D721Med (cell line): ENCODE results near the gene TRIM62.

ENCODE experiments used
- DNase-seq: peaks from one replicate; pipeline ENCODE4 v3.0.0; 2011; ENCODE audit warnings: low spot score; ENCODE audit not compliant: insufficient read length
- FAIRE-seq: peaks from 2 replicates; lab custom pipeline; 2011; peaks lifted over from hg19 to GRCh38; lab: Jason Lieb, UNC
- CTCF ChIP-seq: IDR thresholded peaks from 2 replicates; pipeline ENCODE4 v1.5.1; 2012; ENCODE audit warnings: mild to moderate bottlenecking, control low read depth; ENCODE audit not compliant: insufficient read depth; ENCODE audit errors: missing control alignments

Gene TRIM62

DNA sequence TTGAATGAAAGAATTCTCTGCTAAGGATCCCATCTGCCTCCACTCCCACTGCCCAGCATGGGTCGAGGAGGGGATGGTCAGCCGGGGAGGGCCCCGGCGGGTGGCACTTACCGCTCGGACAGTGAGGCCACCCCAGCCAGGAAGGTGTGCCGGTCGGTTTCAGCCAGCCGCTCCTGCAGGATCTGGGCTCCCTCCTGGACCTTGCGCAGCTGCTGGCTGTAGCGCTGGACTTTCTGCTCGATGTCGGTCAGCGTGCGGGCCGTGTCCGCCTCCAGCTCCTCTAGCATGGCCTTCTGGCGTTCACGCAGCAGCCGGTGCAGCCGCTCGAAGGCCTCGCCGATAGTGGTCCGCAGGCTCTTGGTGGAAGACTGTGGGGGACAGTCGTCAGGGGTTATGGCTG, 22.3 kb downstream of the TRIM62 start:
- DNase-seq (no peak), FAIRE-seq (no peak)
- TF ChIP-seq CTCF: no peak

DNA sequence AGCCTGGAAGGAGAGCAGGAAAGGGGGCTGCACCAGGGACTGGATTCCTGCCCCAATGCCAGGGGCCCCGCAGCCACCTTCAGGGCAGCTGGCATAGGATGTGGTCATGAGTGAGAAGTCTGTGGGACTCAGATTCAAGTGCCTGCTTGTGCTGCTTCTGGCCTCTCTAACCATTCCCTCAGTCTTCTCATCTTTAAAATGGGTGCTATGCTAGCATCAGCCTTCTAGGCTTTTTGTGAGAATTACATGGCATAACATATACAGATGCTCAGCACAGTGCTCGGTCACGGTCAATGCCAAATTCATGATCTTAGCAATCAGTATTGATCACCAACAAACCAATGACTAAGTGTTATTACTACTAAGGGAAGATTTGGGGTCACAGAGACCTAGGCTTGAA, 23.5 kb downstream of the TRIM62 start:
- DNase-seq (no peak), FAIRE-seq (no peak)
- no peak for TF ChIP-seq CTCF

- DNase-seq (no peak), FAIRE-seq (no peak)
- TF ChIP-seq CTCF: no peak
These were observed 24.7 kb downstream of the TRIM62 start for GRCh38 chr1:33157131-33157530.

DNA sequence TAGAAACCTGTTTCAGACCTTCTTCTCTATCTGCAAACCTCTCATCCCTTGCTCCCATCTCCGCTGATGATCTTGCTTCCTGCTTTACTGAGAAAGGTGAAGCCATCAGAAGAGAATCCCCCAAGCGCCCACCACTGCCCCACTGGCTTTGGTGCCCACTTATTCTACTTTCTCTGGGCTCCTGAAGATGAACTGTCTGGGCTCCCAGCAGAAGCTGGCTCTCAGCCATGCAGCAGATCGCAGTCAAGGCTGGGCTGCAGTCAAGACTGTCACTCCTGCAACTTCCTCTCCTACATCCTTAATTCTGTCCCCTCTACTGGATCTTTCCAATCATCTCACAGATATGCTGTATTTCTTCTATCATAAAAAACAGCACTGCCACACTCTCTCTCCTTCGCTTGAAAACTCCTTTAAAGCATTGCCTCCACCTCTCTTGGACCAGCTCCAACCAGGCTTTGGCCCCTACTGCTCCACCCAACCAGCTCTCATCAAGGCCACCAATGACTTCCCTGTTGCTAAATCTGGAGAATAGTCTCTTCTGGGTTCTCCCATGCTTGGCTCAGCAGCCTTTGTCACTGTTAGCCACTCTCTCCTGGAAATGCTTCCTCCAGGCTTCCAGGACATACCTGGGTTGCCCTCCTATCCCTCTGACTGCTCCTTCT, 25.8 kb downstream of the TRIM62 start:
- TF ChIP-seq CTCF: no peak
- DNase-seq (no peak), FAIRE-seq (no peak)

- DNase-seq (no peak), FAIRE-seq (no peak)
- no peak for TF ChIP-seq CTCF
These were observed 28.2 kb downstream of the TRIM62 start for GRCh38 chr1:33153650-33154049.

GRCh38 chr1:33152685-33153432, 29.0 kb downstream of the TRIM62 start:
- DNase-seq (peak; percentile 77), FAIRE-seq (no peak)
- no peak for TF ChIP-seq CTCF

GRCh38 chr1:33151116-33151515, 30.7 kb downstream of the TRIM62 start:
- TF ChIP-seq CTCF: no peak
- no peak for DNase-seq
- FAIRE-seq: no peak
